Measurements from ENCODE around the gene FRAT1.

Gene FRAT1

DNA sequence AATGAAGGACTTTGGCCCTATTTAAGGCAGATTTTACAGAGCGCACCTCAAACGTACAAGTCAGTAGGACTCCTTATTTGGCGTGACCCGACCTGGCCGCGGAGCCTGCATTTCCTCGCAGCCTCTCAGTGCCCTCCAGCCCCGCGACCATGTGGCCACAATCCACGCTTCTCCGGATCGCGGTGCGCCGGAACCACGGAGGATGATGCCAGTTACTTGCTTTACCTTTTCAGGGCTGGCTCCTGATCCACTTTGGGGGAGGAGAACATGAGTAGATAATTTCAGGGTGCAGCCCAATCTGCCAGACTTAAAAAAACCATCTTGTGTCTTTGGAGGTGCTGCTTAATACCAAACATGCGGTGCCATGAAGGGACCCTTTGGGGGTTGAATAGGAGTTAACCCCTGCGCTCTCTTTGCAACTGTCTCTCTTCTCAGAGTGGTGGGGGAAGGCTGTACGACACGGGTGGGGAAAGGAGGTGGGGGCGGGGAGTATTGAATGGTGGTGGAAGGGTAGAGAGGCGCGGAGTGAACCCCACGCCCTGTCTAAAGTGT is 1.5 kb downstream of the FRAT1 start:
- Mint-ChIP-seq H3K36me3 (ENCODE audit: insufficient read depth) (peaks cover 31% of the 10 kb centered on the region), H3K9me3 (no peaks in the 10 kb centered on the region), H3K4me3 (peak overlapping the region; percentile 87 to 92), H3K4me1 (ENCODE audit: low read depth in 2 of 2) (peaks cover 25 to 26% of the 10 kb centered on the region in 2 donors), H3K27me3 (no peaks in the 10 kb centered on the region), H3K27ac (peak overlapping the region; percentile 93 to 97)
- peak in 1 of 3 experiments; percentile 19 for DNase-seq
- peak; percentile 11 for ATAC-seq (replicated peaks)

- ATAC-seq (replicated peaks) (no peak), DNase-seq (no peak)
- H3K27ac Mint-ChIP-seq = peak overlapping the region; percentile 93 to 97
- H3K9me3 Mint-ChIP-seq = no peaks in the 10 kb centered on the region
- peaks cover 29% of the 10 kb centered on the region for H3K36me3 Mint-ChIP-seq (ENCODE audit: insufficient read depth)
- H3K4me1 Mint-ChIP-seq (ENCODE audit: low read depth in 2 of 2) = peaks cover 25 to 26% of the 10 kb centered on the region in 2 donors
- peak overlapping the region; percentile 87 to 92 for H3K4me3 Mint-ChIP-seq
- H3K27me3 Mint-ChIP-seq = no peaks in the 10 kb centered on the region
Measured at GRCh38 chr10:97321032-97321803, 2.1 kb downstream of the FRAT1 start.

DNA sequence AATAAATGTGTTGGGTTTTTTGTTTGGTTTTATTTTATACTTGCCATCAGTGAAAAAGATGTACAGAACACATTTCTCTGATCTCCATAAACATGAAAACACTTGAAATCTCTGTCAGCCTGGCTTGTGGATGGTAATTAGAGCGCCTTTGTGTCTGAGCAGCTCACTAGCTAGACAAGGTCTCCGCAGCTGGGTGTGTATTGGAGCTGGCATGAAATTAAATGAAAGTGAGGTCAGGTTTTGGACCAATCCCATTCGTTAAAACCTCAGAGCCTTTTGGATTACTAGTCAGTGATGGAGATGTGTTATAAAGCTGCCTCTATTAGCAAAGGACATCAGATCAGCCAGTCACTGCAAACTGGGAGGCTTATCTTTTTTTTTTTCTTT is 2.7 kb downstream of the FRAT1 start:
- Mint-ChIP-seq H3K4me3 (peak overlapping the region; percentile 87 to 92), H3K27me3 (no peaks in the 10 kb centered on the region), H3K27ac (peak overlapping the region; percentile 93 to 97), H3K36me3 (ENCODE audit: insufficient read depth) (peaks cover 29% of the 10 kb centered on the region), H3K9me3 (no peaks in the 10 kb centered on the region), H3K4me1 (ENCODE audit: low read depth in 2 of 2) (peaks cover 25 to 26% of the 10 kb centered on the region in 2 donors)
- DNase-seq (no peak), ATAC-seq (replicated peaks) (no peak)

- DNase-seq = no peak
- Mint-ChIP-seq H3K4me3 (no peak overlapping the region), H3K27ac (peak overlapping the region in 1 of 2 donors; percentile 69), H3K4me1 (ENCODE audit: low read depth in 2 of 2) (peaks cover 30 to 35% of the 10 kb centered on the region in 2 donors), H3K9me3 (no peaks in the 10 kb centered on the region), H3K27me3 (no peaks in the 10 kb centered on the region), H3K36me3 (ENCODE audit: insufficient read depth) (peaks cover 30% of the 10 kb centered on the region)
- no peak for ATAC-seq (replicated peaks)
Measured at GRCh38 chr10:97323501-97323900, 4.4 kb downstream of the FRAT1 start.

DNA sequence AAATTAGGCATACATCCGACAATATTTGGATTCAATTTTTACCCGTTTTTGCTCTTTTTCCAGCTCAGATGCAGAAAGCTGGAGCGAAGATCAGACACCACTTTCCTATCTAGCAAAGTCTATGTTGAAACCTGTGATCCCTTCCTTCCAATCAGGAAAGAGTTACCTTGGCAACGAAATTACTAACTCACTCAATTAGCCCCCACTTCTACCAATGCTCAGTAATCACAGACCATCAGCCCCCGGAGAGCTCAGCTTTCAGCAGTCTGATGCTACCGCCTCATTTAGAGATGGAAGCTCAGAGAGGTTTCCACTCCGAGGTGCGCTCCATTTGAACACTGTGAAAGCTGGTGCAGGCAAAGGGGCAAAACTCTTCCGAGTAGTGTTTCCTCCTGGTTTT is 6.7 kb downstream of the FRAT1 start:
- ATAC-seq (replicated peaks) (no peak), DNase-seq (no peak)
- peaks cover 29% of the 10 kb centered on the region for H3K36me3 Mint-ChIP-seq (ENCODE audit: insufficient read depth)
- no peaks in the 10 kb centered on the region for H3K27me3 Mint-ChIP-seq
- H3K9me3 Mint-ChIP-seq = no peaks in the 10 kb centered on the region
- H3K27ac Mint-ChIP-seq = no peak overlapping the region
- peaks cover 25 to 30% of the 10 kb centered on the region in 2 donors for H3K4me1 Mint-ChIP-seq (ENCODE audit: low read depth in 2 of 2)
- no peak overlapping the region for H3K4me3 Mint-ChIP-seq

GRCh38 chr10:97327348-97328294 is 8.6 kb downstream of the FRAT1 start:
- no peaks in the 10 kb centered on the region for H3K27me3 Mint-ChIP-seq

GRCh38 chr10:97328646-97329453 is 9.8 kb downstream of the FRAT1 start:
- DNase-seq (no peak), ATAC-seq (replicated peaks) (no peak)
- H3K9me3 Mint-ChIP-seq = no peaks in the 10 kb centered on the region
- H3K36me3 Mint-ChIP-seq (ENCODE audit: insufficient read depth) = peaks cover 32% of the 10 kb centered on the region
- no peaks in the 10 kb centered on the region for H3K27me3 Mint-ChIP-seq
- no peak overlapping the region for H3K27ac Mint-ChIP-seq
- peaks cover 32 to 45% of the 10 kb centered on the region in 2 donors for H3K4me1 Mint-ChIP-seq (ENCODE audit: low read depth in 2 of 2)
- no peak overlapping the region for H3K4me3 Mint-ChIP-seq

More at GRCh38 chr10:97327348-97328294, 8.6 kb downstream of the FRAT1 start:
- Mint-ChIP-seq H3K4me1 (ENCODE audit: low read depth in 2 of 2) (peaks cover 24 to 35% of the 10 kb centered on the region in 2 donors), H3K4me3 (no peak overlapping the region), H3K27ac (peak overlapping the region in 1 of 2 donors; percentile 3), H3K36me3 (ENCODE audit: insufficient read depth) (peaks cover 37% of the 10 kb centered on the region), H3K9me3 (no peaks in the 10 kb centered on the region)
- DNase-seq (no peak), ATAC-seq (replicated peaks) (no peak)

DNA sequence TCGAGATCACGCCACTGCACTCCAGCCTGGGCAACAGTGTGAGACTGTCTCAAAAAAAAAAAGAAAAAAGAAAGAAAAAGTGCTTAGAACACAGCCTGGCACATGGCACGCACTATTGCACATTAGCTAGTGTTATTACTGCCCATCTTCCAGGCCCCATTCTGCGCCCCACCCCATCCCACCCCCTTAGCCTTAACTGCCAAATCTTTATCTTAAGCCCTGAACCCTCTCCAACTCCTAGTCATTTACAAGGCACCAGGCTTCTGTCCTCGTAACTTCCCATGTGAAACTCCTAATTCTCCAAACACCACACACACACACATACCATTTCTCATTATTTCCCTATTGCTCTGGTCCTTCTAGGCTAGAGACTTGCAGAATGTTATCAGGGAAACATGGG is 10.7 kb downstream of the FRAT1 start:
- Mint-ChIP-seq H3K27ac (peak overlapping the region in 1 of 2 donors; percentile 3), H3K4me3 (no peak overlapping the region), H3K9me3 (no peaks in the 10 kb centered on the region), H3K36me3 (ENCODE audit: insufficient read depth) (peaks cover 32% of the 10 kb centered on the region), H3K4me1 (ENCODE audit: low read depth in 2 of 2) (peaks cover 32 to 45% of the 10 kb centered on the region in 2 donors), H3K27me3 (no peaks in the 10 kb centered on the region)
- DNase-seq = no peak
- no peak for ATAC-seq (replicated peaks)

GRCh38 chr10:97331153-97331703 is 12.2 kb downstream of the FRAT1 start:
- Mint-ChIP-seq H3K36me3 (ENCODE audit: insufficient read depth) (peaks cover 41% of the 10 kb centered on the region), H3K4me3 (peak overlapping the region; percentile 89 to 93), H3K4me1 (ENCODE audit: low read depth in 2 of 2) (peaks cover 32 to 45% of the 10 kb centered on the region in 2 donors), H3K9me3 (no peaks in the 10 kb centered on the region), H3K27me3 (no peaks in the 10 kb centered on the region), H3K27ac (peak overlapping the region in 1 of 2 donors; percentile 15)
- no peak for ATAC-seq (replicated peaks)
- DNase-seq = no peak

DNA sequence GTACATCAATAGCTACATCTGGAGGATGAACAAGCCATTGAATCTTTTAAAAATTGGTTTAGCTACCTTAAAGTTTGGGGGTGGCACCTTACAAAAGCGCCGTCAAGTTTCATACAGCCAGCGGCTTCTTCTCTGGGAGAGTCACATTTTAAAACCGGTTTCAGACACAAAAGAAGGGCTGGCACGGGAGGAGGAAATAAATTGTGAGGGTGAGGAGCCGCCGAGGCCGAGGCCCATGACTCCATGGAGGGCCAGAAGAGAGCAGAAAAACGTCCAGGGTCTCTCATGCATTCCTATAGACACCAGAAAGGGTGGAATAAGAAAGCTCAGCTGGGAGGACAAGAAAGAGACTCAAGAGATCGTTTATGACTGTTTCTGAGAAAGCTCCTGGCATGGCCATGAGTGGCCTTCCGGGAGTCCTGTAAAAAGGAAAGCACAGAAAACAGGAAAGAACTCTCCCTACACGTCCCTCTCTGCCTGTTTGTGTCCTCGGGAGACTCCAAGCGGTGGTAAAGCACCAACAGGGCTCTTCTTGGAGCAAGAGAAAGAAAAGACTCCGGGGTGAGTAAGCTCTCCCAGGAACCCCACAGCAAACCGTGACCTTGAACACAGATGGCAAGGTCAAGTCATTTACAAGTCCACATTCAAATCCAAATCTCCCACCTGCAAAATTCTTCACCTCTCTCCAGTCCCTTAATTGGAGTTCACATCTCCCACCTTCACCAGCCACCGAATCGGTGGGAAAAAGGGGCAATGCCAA is 13.7 kb downstream of the FRAT1 start:
- ATAC-seq (replicated peaks) (no peak), DNase-seq (no peak)
- Mint-ChIP-seq H3K4me3 (peak overlapping the region; percentile 89 to 93), H3K9me3 (no peaks in the 10 kb centered on the region), H3K27me3 (no peaks in the 10 kb centered on the region), H3K27ac (peak overlapping the region; percentile 80 to 90), H3K4me1 (ENCODE audit: low read depth in 2 of 2) (peaks cover 31 to 40% of the 10 kb centered on the region in 2 donors), H3K36me3 (ENCODE audit: insufficient read depth) (peaks cover 41% of the 10 kb centered on the region)

- H3K27me3 Mint-ChIP-seq = no peaks in the 10 kb centered on the region
- no peaks in the 10 kb centered on the region for H3K9me3 Mint-ChIP-seq
- peaks cover 36% of the 10 kb centered on the region for H3K36me3 Mint-ChIP-seq (ENCODE audit: insufficient read depth)
- no peak for DNase-seq
- H3K4me1 Mint-ChIP-seq (ENCODE audit: low read depth in 2 of 2) = peaks cover 28 to 35% of the 10 kb centered on the region in 2 donors
- H3K27ac Mint-ChIP-seq = peak overlapping the region; percentile 80 to 90
- H3K4me3 Mint-ChIP-seq = peak overlapping the region; percentile 89 to 93
- no peak for ATAC-seq (replicated peaks)
Measured at GRCh38 chr10:97333351-97333600, 14.2 kb downstream of the FRAT1 start.
